ENCODE data around the gene KRT7.
A peak's percentile ranks its signal among the peaks of the same experiment; 100 is the strongest.

KRT7 gene

GRCh38 chr12:52204931-52205505 is 28.0 kb upstream of the KRT7 start:
- no peak for DNase-seq (ENCODE audit: low read depth)
- no peak overlapping the region for H3K4me3 ChIP-seq (ENCODE audit: low read length)
- no peak for TF ChIP-seq CTCF (IDR thresholded peaks at IDR 0.05; ENCODE audit: insufficient read depth, low read depth, low read length, missing control alignments)

- DNase-seq (ENCODE audit: low read depth), result no peak
- TF ChIP-seq CTCF (IDR thresholded peaks at IDR 0.05; ENCODE audit: insufficient read depth, low read depth, low read length, missing control alignments), result no peak
- H3K4me3 ChIP-seq (ENCODE audit: low read length), result no peak overlapping the region
Observed at GRCh38 chr12:52205612-52206303, 27.3 kb upstream of the KRT7 start.

- no peak for TF ChIP-seq CTCF (IDR thresholded peaks at IDR 0.05; ENCODE audit: insufficient read depth, low read depth, low read length, missing control alignments)
- no peak for DNase-seq (ENCODE audit: low read depth)
- H3K4me3 ChIP-seq (ENCODE audit: low read length), result no peak overlapping the region
Observed at GRCh38 chr12:52206304-52207040, 26.6 kb upstream of the KRT7 start.

GRCh38 chr12:52207106-52207505 is 25.9 kb upstream of the KRT7 start:
- no peak for DNase-seq (ENCODE audit: low read depth)
- no peak for TF ChIP-seq CTCF (IDR thresholded peaks at IDR 0.05; ENCODE audit: insufficient read depth, low read depth, low read length, missing control alignments)
- no peak overlapping the region for H3K4me3 ChIP-seq (ENCODE audit: low read length)

GRCh38 chr12:52207895-52208294 is 25.1 kb upstream of the KRT7 start:
- TF ChIP-seq CTCF (IDR thresholded peaks at IDR 0.05; ENCODE audit: insufficient read depth, low read depth, low read length, missing control alignments), result no peak
- DNase-seq (ENCODE audit: low read depth), result peak; percentile 82
- H3K4me3 ChIP-seq (ENCODE audit: low read length), result no peak overlapping the region

GRCh38 chr12:52208424-52209165 is 24.4 kb upstream of the KRT7 start:
- peak; percentile 70 for DNase-seq (ENCODE audit: low read depth)
- H3K4me3 ChIP-seq (ENCODE audit: low read length), result no peak overlapping the region
- TF ChIP-seq CTCF (IDR thresholded peaks at IDR 0.05; ENCODE audit: insufficient read depth, low read depth, low read length, missing control alignments), result no peak
